ENCODE data around the gene FMN1. TPM values are rescaled to one million over a fixed set of nuclear protein-coding genes. Genes with fewer than 3 reads are reported as not detected.

The FMN1 gene
- polyA plus RNA-seq, 1 experiment, result 3.7 TPM

DNA sequence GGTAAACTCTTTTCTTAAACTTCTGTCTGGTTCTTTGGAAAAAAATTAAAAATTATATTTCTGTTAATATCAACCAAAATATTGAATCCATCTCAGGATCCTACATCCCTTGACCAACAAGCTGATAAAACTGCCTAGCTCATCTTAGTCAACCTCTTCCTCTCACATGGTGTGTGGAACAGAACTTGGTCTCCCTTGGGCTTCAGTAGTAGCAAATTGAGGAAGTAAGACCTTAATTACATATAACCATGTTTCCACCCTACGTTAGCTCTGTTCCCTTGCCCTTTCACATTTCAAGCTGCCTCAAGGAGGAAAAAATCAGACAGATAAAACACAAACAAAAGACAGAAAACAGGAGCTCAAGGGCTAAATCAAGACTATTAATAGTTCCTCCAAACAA is 360.4 kb downstream of the FMN1 start:
- no peak overlapping the region for H3K27ac ChIP-seq (ENCODE audit: low read depth, low read length)

DNA sequence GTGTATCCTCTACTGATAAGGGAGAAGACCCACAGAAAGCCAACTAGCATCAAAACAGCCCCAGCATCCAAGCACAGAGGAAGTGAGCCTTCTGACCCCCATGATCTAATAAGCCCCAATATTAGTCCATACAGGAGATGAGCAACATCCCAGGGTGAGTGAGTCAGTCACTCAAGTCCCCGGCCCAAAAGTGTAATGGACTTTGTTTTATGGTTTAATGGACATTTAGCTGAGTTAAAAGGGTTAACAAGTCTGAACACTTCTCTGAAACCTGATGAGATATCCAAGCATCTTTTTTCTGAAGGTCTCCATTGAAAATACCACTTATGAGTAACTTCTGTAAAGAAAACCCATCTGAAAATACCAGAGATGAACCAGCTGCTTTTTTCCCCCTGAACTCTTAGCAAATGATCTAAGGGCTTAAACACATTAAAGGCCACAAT is 361.1 kb downstream of the FMN1 start:
- H3K27ac ChIP-seq (ENCODE audit: low read depth, low read length), result no peak overlapping the region
- CTCF ChIA-PET, result interaction anchor here (1.3 to 4.6 kb wide), 3 partner anchors 10 to 182 kb away, joined by 3 to 26 read pairs (median 5); no protein-coding TSS in a partner anchor

More for the DNA sequence above, 360.4 kb downstream of the FMN1 start:
- TF ChIP-seq, protein P1, sequence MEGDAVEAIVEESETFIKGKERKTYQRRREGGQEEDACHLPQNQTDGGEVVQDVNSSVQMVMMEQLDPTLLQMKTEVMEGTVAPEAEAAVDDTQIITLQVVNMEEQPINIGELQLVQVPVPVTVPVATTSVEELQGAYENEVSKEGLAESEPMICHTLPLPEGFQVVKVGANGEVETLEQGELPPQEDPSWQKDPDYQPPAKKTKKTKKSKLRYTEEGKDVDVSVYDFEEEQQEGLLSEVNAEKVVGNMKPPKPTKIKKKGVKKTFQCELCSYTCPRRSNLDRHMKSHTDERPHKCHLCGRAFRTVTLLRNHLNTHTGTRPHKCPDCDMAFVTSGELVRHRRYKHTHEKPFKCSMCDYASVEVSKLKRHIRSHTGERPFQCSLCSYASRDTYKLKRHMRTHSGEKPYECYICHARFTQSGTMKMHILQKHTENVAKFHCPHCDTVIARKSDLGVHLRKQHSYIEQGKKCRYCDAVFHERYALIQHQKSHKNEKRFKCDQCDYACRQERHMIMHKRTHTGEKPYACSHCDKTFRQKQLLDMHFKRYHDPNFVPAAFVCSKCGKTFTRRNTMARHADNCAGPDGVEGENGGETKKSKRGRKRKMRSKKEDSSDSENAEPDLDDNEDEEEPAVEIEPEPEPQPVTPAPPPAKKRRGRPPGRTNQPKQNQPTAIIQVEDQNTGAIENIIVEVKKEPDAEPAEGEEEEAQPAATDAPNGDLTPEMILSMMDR (IDR thresholded peaks at IDR 0.05; ENCODE audit: low read depth, low read length), result no peak
- no peak overlapping the region for H3K4me3 ChIP-seq (ENCODE audit: low read depth, low read length)
- no peaks in the 10 kb centered on the region for H3K27me3 ChIP-seq (ENCODE audit: control insufficient read depth, insufficient read depth, low read length)
- H3K9me3 ChIP-seq (ENCODE audit: control insufficient read depth, insufficient read depth, low read length), result no peaks in the 10 kb centered on the region
- ChIA-PET CTCF (interaction anchor here (0.6 to 4.6 kb wide), 4 partner anchors 9 to 270 kb away, joined by 3 to 26 read pairs (median 4); no protein-coding TSS in a partner anchor), POLR2A (interaction anchor here (0.6 to 1.6 kb wide), 3 partner anchors 11 to 17 kb away, joined by 3 to 6 read pairs (median 6); no protein-coding TSS in a partner anchor)
- DNase-seq (ENCODE audit: low read depth, low spot score), result no peak

DNA sequence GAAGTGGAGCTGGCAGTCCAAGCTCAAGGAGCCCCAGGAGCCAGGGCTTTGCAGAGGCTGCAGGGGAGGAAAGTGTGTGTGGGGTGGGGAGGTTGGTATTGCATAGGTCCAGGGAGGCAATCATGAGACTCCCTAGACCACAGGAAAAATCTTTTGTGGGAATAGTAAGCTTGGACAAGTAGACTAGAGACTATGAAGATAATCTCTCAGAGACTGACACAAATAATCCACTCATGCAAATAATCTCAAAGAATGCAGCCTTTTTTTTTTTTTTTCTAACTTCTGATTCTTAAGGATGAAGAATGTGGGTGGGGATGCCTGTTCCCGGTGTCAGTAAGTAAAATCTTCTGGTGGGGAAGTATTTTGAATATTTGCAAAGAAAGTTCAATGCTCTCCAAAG is 363.0 kb downstream of the FMN1 start:
- POLR2A ChIA-PET, result no interaction called here

More for the DNA sequence above, 361.1 kb downstream of the FMN1 start:
- Histone ChIP-seq H3K27me3 (ENCODE audit: control insufficient read depth, insufficient read depth, low read length) (no peaks in the 10 kb centered on the region), H3K4me3 (ENCODE audit: low read depth, low read length) (no peak overlapping the region), H3K9me3 (ENCODE audit: control insufficient read depth, insufficient read depth, low read length) (no peaks in the 10 kb centered on the region)
- TF ChIP-seq, protein P1 (IDR thresholded peaks at IDR 0.05; ENCODE audit: low read depth, low read length), result no peak
- DNase-seq (ENCODE audit: low read depth, low spot score), result no peak
- POLR2A ChIA-PET, result interaction anchor here (1.5 to 1.6 kb wide), 2 partner anchors 15 to 18 kb away, joined by 3 to 6 read pairs; no protein-coding TSS in a partner anchor

GRCh38 chr15:32830241-32830640 is 364.3 kb downstream of the FMN1 start:
- TF ChIP-seq, protein P1 (IDR thresholded peaks at IDR 0.05; ENCODE audit: low read depth, low read length), result no peak
- no peak for DNase-seq (ENCODE audit: low read depth, low spot score)
- Histone ChIP-seq H3K27me3 (ENCODE audit: control insufficient read depth, insufficient read depth, low read length) (no peaks in the 10 kb centered on the region), H3K9me3 (ENCODE audit: control insufficient read depth, insufficient read depth, low read length) (no peaks in the 10 kb centered on the region), H3K27ac (ENCODE audit: low read depth, low read length) (no peak overlapping the region), H3K4me3 (ENCODE audit: low read depth, low read length) (no peak overlapping the region)
- ChIA-PET POLR2A (no interaction called here), CTCF (interaction anchor here (1.6 kb wide), 1 partner anchor 167 kb away, joined by 8 read pairs; no protein-coding TSS in a partner anchor)

More for the DNA sequence above, 363.0 kb downstream of the FMN1 start:
- TF ChIP-seq, protein P1 (IDR thresholded peaks at IDR 0.05; ENCODE audit: low read depth, low read length), result no peak
- Histone ChIP-seq H3K27ac (ENCODE audit: low read depth, low read length) (no peak overlapping the region), H3K9me3 (ENCODE audit: control insufficient read depth, insufficient read depth, low read length) (no peaks in the 10 kb centered on the region), H3K27me3 (ENCODE audit: control insufficient read depth, insufficient read depth, low read length) (no peaks in the 10 kb centered on the region), H3K4me3 (ENCODE audit: low read depth, low read length) (no peak overlapping the region)
- DNase-seq (ENCODE audit: low read depth, low spot score), result no peak
- CTCF ChIA-PET, result interaction anchor here (1.0 to 4.6 kb wide), 3 partner anchors 12 to 169 kb away, joined by 3 to 26 read pairs (median 8); no protein-coding TSS in a partner anchor

- Histone ChIP-seq H3K27me3 (ENCODE audit: control insufficient read depth, insufficient read depth, low read length) (no peaks in the 10 kb centered on the region), H3K4me3 (ENCODE audit: low read depth, low read length) (no peak overlapping the region), H3K27ac (ENCODE audit: low read depth, low read length) (no peak overlapping the region), H3K9me3 (ENCODE audit: control insufficient read depth, insufficient read depth, low read length) (no peaks in the 10 kb centered on the region)
- DNase-seq (ENCODE audit: low read depth, low spot score), result no peak
- CTCF ChIA-PET, result no interaction called here
- POLR2A ChIA-PET, result interaction anchor here (0.6 to 1.6 kb wide), 4 partner anchors 12 to 150 kb away, joined by 3 to 6 read pairs (median 4); no protein-coding TSS in a partner anchor
- TF ChIP-seq, protein P1 (IDR thresholded peaks at IDR 0.05; ENCODE audit: low read depth, low read length), result no peak
Measured at GRCh38 chr15:32829436-32829835, 365.1 kb downstream of the FMN1 start.

All from AG04450 (cell line).